ENCODE results near the gene SLC26A9.

- TF ChIP-seq POLR2A (IDR thresholded peaks at IDR 0.05; ENCODE audit: low read depth, low read length) (no peak), CTCF (conservative IDR thresholded peaks at IDR 0.05; ENCODE audit: low read depth, low read length) (no peak), USF2 (IDR thresholded peaks at IDR 0.05; ENCODE audit: low read depth, low read length) (no peak), MAFK (IDR thresholded peaks at IDR 0.05; ENCODE audit: low read depth, low read length) (no peak), RAD21 (IDR thresholded peaks at IDR 0.05; ENCODE audit: low read length) (no peak), ELK1 (IDR thresholded peaks at IDR 0.05; ENCODE audit: borderline replicate concordance, low read depth, low read length) (no peak), RCOR1 (IDR thresholded peaks at IDR 0.05; ENCODE audit: insufficient replicate concordance, low read length) (no peak)
Measured at GRCh38 chr1:205976036-205976435, 32.8 kb upstream of the SLC26A9 start.
